Panc1 (cell line): ENCODE measurements around the gene MRPS7.

Experiments
- POLR2AphosphoS5 ChIP-seq: IDR thresholded peaks from 2 replicates; pipeline ENCODE4 v1.6.1; 2012; ENCODE audit warnings: mild to moderate bottlenecking, low read depth, low read length, moderate library complexity
- SIN3A ChIP-seq: IDR thresholded peaks from 2 replicates; pipeline ENCODE4 v1.6.1; 2012; ENCODE audit warnings: low read depth, mild to moderate bottlenecking, low read length, moderate library complexity, borderline replicate concordance; ENCODE audit not compliant: insufficient read depth
- TF ChIP-seq, protein P1 (sequence below): fragments of 450-650 bp; IDR thresholded peaks from 2 replicates; pipeline ENCODE4 v1.5.1; 2017; ENCODE audit warnings: mild to moderate bottlenecking
- TF ChIP-seq, protein P2 (sequence below), 2 experiments: IDR thresholded peaks; 2 replicates each; pipeline ENCODE4 v1.6.1; 2011 to 2012; ENCODE audit warnings: low read depth in 2 of 2, control low read depth in 1 of 2, low read length in 1 of 2, mild to moderate bottlenecking in 1 of 2, moderate library complexity in 1 of 2; ENCODE audit not compliant: insufficient read depth in 1 of 2

DNA sequence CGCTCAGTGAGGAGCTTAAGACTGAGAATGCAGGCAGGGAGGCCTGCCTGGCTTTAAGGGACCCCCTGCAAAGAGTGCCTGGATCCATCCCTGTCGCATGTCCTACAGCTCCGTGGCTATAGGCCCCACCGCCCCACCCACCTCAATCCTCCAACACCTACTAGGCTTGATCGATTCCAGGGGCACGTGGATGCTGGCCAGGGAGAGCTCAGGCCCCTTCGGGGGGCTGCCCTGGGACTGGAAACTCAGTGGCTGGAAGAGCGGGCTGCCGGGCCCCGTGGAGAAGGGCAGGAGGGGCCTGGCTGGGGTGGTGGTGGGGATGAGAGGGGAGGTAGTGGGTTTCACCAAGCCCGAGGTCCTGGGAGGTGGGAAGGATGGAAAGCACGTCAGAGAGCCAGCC lies 22.5 kb upstream of the MRPS7 start:
- TF ChIP-seq POLR2AphosphoS5 (no peak; the same call in 1 of the 2 replicates), SIN3A (no peak)
- TF ChIP-seq, protein P1, sequence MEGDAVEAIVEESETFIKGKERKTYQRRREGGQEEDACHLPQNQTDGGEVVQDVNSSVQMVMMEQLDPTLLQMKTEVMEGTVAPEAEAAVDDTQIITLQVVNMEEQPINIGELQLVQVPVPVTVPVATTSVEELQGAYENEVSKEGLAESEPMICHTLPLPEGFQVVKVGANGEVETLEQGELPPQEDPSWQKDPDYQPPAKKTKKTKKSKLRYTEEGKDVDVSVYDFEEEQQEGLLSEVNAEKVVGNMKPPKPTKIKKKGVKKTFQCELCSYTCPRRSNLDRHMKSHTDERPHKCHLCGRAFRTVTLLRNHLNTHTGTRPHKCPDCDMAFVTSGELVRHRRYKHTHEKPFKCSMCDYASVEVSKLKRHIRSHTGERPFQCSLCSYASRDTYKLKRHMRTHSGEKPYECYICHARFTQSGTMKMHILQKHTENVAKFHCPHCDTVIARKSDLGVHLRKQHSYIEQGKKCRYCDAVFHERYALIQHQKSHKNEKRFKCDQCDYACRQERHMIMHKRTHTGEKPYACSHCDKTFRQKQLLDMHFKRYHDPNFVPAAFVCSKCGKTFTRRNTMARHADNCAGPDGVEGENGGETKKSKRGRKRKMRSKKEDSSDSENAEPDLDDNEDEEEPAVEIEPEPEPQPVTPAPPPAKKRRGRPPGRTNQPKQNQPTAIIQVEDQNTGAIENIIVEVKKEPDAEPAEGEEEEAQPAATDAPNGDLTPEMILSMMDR = no peak
- TF ChIP-seq, protein P2, sequence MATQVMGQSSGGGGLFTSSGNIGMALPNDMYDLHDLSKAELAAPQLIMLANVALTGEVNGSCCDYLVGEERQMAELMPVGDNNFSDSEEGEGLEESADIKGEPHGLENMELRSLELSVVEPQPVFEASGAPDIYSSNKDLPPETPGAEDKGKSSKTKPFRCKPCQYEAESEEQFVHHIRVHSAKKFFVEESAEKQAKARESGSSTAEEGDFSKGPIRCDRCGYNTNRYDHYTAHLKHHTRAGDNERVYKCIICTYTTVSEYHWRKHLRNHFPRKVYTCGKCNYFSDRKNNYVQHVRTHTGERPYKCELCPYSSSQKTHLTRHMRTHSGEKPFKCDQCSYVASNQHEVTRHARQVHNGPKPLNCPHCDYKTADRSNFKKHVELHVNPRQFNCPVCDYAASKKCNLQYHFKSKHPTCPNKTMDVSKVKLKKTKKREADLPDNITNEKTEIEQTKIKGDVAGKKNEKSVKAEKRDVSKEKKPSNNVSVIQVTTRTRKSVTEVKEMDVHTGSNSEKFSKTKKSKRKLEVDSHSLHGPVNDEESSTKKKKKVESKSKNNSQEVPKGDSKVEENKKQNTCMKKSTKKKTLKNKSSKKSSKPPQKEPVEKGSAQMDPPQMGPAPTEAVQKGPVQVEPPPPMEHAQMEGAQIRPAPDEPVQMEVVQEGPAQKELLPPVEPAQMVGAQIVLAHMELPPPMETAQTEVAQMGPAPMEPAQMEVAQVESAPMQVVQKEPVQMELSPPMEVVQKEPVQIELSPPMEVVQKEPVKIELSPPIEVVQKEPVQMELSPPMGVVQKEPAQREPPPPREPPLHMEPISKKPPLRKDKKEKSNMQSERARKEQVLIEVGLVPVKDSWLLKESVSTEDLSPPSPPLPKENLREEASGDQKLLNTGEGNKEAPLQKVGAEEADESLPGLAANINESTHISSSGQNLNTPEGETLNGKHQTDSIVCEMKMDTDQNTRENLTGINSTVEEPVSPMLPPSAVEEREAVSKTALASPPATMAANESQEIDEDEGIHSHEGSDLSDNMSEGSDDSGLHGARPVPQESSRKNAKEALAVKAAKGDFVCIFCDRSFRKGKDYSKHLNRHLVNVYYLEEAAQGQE (IDR thresholded peaks at IDR 0.05; ENCODE audit: insufficient read depth in 1 of 2, low read depth in 2 of 2, low read length in 1 of 2) = no peak
